Central memory CD4-positive, alpha-beta T cell (primary cell): ENCODE data around the gene PAAF1.

Experiments used
- DNase-seq: peaks from one replicate; pipeline ENCODE4 v3.0.0; 2022

PAAF1 gene

DNA sequence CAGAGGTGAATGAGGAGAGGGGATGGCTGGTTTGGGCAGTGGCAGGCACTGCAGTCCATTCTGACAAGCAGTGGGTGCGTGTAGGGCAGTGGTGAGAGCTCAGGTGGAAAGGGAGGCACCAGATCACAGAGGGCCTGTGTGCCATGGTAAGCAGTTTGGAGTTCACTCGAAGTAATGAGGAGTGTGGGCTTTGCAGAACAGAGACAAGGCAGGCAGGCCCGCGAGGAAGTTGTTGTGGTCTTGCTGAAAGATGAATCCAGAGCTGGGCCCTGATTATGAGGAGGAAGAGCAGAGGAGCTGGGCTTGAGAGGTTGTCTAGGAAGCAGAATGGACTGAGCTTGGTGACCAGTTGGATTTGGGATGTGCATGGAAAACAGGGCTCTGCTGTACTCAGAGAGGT lies 72.4 kb downstream of the PAAF1 start:
- no peak for DNase-seq

GRCh38 chr11:73949912-73950311 lies 73.1 kb downstream of the PAAF1 start:
- no peak for DNase-seq

DNA sequence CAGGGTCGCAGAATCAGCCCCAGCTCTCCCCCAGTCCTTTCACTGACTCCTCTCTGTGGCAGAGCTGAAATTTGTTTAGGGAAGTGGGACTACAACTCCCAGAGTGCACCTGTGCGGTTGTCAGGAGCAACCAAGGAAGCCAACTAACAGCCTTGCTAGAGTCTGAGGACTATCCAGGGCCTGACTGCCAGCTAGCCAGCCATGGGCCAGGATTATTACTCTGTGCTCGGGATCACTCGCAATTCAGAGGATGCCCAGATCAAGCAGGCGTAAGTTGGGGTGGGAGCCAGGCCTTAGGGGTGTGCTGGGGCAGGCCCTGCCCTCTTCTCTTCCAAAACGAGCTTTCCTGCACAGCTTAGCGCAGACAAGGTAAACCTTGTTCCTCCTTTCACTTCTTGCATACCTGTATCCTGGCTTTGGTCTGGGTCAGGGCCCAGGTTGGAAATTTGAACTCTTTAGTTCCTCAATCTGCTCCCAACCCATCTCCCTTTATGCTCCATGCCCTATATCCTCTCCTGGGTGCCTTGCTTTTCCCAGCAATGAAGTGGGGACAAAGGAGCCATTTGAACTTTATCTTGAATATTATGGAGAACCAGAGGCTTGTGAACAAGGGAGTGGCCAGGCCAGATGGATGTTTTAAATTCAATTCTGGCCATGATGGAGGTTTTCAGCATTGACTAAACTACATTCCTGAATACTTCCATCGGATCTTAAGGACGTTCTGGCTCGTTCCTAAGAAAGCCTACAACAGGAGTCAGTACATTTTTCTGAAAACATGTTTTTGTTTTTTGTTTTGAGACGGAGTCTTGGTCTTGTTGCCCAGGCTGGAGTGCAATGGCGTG lies 74.3 kb downstream of the PAAF1 start, which contains the start of gene DNAJB13:
Gene DNAJB13 (plus strand): TSS at position 158 of the 842 bp plus-strand sequence. CDS start 44 bp downstream, at position 202.
- DNase-seq, result no peak

GRCh38 chr11:73951797-73952196 lies 75.0 kb downstream of the PAAF1 start:
- no peak for DNase-seq

DNA sequence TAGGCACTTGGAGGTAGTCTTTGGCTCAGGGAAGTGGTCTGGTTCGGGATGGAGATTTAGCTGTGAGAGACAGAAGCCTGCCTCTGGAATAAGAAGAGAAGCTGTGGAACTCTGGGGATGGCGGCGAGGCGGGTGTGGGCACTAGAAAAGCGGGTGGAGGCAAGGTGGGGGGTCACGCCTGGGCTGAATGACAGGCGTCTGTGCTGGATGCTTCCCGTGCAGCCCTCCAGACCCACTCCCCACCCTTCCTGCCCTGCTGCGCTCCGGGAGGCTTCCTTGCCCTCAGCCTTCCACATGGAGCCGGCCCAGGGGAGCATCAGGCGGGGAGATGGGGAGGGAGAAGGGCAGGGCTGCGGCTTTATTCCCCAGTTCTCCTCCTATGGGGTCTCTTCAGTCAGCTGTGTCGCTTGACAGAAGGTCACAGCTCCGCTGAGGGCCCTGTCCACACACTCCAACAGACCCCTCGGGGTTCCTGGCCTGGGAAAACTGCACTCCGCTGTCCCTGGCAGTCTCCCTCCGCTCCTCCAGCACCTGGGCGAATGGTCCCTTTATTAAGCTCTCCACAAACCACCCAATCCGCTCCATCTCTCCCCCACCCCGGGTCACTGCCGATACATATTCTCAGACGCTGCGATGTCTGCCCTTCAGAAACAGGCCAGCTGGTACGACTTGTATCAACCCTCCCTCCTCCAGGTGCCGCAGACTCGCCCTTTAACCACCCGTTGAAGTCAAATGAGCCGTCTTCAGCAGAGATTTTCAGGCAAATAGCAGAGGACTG lies 80.3 kb downstream of the PAAF1 start:
- no peak for DNase-seq

DNA sequence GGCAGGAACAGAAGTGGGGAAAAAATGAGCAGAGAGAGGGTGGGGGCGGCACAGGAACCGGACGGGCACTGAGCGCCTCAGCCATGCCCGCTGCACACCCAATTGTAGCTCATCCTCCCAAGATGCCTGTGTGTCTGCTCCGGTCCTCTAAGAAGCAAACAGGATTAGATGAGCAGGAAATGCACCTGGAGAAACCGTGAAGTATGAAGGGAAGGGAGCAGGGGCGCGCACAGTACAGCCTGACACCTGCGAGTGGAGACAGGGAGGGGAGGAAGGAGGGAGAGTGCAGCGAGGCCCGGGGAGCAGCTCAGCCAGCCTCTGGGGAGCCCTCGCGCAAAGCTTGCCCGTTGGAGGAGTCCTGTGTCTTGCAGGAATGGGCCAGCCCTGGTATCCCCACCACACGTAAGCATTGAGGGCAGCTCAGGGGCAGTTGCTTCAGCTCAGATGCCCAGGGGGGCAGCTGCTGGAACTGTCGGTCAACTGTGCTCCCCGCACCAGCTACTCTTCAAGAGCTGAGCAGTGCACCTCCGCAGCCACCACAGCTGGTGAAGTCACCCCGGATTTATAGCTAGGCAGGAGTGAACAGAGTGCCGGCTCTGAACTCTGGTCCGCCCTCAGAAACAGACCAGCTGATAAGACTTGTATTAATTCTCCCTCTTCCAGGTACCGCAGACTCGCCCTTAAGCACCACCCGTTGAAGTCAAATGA lies 81.0 kb downstream of the PAAF1 start:
- DNase-seq, result no peak

DNA sequence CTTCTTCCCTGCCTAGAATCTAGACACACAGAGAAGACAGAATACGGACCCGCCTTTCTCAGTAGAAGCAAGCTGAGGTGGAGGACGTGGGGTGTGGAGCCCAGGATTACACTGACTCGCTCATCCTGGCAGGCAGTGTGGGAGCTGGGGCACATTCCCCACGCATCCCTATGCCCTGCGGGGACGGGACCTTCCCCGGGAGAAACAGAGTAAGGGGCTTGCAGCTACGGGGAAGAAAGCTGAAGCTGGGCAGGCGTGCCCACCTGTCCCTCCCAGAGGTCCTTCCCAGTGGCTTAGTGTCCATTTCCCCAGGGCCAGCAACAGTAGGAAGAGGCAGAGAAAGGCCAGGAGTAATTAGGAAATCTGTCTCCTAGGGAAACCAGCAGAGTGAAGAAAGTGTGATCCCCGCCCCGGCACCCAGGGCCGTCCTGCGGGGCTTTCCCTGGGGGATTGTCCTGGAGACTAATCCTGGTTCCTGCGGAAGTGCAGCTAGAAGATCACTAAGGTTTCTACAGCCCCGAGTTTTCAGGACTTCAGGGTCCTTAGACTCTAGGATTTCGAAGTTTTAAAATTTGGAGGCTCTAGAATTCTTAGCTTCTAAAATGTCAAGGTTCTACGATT lies 81.8 kb downstream of the PAAF1 start:
- no peak for DNase-seq

DNA sequence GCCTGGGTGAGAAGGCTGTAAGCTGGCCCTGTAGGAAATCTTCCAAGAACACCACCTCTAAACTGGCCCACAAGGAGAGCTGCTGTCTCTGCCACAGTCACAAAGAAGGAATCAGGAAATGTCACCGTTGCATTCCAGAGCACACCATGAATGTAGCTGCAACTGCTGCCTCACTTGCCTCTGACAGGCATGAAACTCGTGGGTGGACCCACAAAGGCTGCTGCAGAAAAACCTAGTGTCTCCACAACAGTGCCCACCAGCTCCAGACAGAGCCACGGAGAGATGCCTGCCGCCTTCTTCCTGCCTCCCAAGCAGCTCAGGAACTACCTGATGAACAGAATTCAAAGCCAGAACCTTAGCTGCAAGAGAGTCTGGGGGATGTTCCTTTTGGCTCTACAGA lies 84.5 kb downstream of the PAAF1 start:
- no peak for DNase-seq

- DNase-seq, result no peak
These were observed 85.4 kb downstream of the PAAF1 start for GRCh38 chr11:73962101-73962705.

DNA sequence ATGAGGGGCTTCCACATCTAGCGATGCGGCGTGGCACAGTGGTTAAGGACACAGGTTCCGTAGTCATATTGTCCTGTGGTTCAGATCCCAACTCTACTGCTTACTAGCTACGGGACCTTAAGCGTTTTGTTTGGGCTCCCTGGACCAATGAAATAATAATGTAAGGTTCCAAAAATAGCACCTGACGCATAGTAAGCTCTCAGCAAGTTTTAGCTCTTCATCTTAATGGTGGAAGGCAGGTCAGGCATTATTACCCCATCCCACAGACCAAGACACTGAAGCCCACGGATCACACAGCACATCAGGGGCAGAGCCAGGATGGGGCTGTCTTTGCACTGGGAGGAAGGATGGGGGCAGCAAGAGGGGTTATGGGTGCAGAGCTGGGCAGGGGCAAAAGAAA lies 87.1 kb downstream of the PAAF1 start:
- DNase-seq, result no peak

DNA sequence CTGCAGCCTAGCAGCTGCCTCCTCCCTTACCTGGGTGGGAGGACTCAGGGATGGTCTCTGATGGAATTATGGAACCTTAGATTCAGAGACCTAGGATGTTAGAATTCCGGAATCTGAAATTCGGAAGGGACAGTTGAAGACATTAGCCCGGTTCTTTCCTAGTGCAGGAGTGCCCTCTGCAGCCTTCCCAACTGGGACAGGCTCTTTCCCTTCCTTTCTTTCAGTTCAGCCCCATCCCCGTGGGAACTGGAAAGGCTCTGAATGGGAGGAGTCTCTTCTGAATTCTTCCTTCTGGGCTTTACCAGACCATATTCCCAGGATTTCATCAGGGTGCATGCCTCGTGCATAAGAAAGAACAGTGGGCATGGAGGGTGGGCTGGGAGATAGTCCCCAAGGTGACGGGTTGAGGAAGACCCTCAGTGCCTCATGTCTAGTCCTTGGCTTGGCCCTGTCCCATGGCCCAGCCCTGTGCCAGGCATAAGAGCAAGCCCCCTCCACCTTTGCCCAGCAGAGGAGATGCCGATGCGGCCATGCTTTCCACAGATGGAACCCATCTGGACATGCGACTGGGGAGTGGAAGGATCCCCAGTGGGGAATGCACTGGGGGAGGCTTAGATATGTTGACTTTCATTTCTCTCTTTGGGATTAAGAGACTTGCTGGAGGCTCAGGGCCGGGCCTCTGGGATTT lies 88.4 kb downstream of the PAAF1 start:
- no peak for DNase-seq

DNA sequence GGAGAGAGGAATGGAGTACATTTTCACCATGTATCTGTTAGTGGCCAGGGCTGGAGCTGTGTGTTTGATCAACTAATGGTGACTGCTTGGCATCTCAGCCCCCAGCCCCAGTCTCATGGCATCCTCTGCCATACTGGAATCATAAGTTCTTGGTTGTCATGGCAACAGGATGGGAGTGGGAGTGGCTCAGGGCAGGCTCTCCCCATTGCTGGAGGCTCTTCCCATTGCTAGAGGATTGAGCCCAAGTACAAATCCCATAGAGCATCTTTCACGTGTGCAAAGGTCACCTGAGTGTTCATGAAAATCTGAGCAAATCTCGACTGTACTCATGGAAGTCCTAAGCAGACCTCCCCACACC lies 88.9 kb downstream of the PAAF1 start:
- DNase-seq, result no peak

- DNase-seq, result no peak
These were observed 91.7 kb downstream of the PAAF1 start for GRCh38 chr11:73968356-73968966.

GRCh38 chr11:73969091-73969490 lies 92.3 kb downstream of the PAAF1 start:
- no peak for DNase-seq

DNA sequence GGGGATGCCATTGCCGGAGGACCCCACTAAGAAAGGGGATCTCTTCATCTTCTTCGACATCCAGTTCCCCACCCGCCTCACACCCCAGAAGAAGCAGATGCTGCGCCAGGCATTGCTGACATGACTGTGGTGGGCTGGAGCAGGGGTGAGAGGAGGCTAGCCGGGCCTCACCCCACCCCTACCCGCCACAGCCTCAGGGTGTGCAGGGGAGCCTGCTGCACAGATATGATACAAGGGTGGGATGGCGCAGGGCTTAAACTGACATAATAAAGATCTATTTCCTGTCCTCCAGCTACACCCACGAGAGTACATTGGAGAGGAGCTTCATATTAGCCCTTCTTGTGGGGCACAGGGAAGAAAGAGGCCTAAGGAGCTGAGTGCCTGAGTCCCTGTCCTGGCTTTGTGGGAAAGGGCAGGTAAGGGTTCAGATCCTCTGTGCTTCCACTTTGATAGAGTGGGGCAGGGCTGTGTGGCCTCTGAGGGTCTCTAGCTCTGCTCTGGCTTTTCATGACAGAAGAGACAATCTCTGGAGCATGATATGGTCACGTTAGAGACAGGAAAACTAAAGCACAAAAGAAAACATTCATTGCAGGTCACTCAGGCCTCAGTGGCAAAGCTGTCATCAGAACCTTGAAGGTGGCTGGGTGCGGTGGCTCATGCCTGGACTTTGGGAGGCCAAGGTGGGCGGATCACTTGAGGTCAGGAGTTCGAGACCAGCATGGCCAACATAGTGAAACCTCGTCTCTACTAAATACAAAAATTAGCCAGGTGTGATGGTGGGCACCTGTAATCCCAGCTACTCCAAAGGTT lies 93.4 kb downstream of the PAAF1 start:
- DNase-seq, result no peak

DNA sequence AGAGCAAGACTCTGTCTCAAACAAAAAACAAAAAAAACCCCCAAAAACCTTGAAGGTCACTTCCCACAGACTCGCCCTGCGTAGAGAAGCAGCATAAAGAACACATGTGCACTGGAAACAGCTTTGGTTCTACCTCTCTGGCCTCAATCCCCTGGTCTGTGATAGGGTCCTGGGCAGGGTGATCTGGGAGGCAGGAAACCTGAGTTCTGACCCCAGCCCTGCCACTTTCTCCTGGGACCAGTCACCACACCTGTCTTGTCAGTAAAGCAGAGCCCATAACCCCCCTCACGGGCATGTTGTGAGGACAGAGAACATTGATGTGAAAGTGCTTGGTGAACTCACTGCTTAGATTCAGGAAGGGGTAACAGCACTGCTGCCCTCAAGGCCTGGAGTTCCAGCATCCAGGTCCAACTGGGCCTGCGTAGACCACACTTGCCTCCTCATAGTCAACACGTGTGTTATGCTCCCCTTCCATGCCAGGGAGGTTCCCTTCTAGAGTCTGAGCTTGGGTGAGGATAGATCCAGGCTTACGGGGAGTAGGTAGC lies 94.4 kb downstream of the PAAF1 start:
- no peak for DNase-seq

GRCh38 chr11:73972187-73972586 lies 95.4 kb downstream of the PAAF1 start:
- no peak for DNase-seq

GRCh38 chr11:73972620-73973449 lies 96.0 kb downstream of the PAAF1 start:
- DNase-seq, result no peak
